GM18951 (cell line): ENCODE results near the gene MVK.

ENCODE experiments used
- POLR2A ChIP-seq: IDR thresholded peaks from 4 replicates; pipeline ENCODE4 v1.6.1; 2011; ENCODE audit warnings: mild to moderate bottlenecking; ENCODE audit not compliant: insufficient read length, insufficient read depth; ENCODE audit errors: extremely low read depth
- in situ Hi-C: fragments of 300-500 bp; cut with MboI; formaldehyde crosslinking; loops from one replicate; pipeline ENCODE4 v1.12.0; 2022; ENCODE audit warnings: low sequenced_read_pairs, mixed read lengths, inconsistent platforms; ENCODE audit not compliant: unreplicated experiment

The MVK gene

DNA sequence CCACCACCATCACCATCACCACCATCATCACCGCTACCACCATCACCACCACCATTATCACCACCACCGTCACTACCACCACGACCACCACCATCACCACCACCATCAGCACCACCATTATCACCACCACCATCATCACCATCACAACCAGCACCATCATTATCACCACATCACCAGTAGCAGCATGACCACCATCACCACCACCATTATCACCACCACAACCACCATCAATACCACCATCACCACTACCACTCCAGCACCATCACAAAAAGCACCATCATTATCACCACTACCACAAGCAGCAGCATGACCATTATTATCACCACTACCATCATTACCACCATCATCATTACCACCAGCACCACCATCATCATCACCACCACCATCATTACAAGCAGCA is 62.1 kb downstream of the MVK start:
- TF ChIP-seq POLR2A = no peak
- in situ Hi-C loops = no loop called here

DNA sequence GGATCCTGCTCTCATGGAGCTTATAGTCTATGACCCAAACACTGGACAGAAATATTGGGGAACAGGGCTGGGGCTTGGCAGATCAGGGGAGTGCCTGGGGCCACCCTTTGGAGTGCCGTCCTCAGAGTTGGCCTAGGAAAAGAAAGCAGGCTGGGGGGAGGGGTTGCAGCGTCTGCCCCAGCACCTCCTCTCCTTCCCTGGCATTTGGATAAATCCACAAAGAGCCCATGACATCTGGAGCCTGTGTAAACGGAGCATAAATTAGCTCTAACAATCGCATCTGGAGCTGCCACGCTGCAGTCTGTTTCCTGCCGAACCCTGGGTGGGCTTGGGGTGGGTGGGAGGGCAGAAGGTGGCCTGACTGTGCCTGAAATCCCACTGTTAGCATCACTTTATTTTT is 63.8 kb downstream of the MVK start:
- TF ChIP-seq POLR2A = no peak
- in situ Hi-C loops = no loop called here

DNA sequence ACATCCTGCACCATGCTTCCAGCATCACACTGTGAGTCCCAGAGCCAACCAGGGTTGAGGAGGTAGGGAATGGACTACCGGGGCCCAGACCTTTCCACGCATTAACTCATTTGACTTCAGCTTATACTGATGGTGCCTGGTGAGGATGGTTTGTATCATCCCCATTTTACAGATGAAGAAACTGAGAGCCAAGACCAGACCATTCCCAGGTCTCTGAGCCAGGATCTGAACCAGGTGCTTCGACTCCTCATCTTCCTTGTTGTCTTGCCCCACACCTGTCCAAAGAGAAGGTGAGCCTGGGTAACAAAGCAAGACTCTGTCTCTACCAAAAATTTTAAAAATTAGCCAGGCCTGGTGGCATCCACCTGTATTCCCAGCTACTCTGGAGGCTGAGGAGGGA is 64.4 kb downstream of the MVK start:
- TF ChIP-seq POLR2A = no peak
- in situ Hi-C loops = no loop called here

GRCh38 chr12:109638735-109639134 is 65.1 kb downstream of the MVK start:
- in situ Hi-C loops = no loop called here
- no peak for TF ChIP-seq POLR2A

DNA sequence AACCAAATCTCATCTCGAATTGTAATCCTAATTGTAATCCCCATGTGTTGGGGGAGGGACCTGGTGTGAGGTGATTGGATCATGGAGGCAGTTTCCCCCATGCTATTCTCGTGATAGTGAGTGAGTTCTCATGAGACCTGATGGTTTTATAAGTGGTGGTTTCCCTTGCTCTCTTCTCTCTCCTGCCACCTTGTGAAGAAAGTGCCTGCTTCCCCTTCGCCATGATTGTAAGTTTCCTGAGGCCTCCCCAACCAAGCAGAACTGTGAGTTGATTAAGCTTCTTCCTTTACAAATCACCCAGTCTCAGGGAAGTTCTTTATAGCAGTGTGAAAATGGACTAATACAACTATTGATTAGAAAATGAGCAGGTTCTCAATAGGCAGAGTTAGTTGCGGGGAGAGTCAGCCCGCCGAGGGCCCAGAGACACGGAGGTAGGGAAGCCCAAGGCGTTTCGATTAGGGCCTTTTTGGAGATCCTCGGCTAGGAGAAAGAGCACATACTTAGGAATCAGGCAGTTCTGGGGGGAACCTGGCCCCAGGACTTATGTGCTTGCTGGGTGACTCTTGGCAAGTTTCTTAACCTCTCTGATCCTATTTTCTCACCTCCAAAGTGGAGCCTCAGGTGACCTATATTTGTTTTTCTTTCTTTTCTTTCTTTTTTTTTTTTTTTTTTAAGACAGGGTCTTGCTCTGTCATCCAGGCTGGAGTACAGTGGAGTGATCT is 65.7 kb downstream of the MVK start:
- in situ Hi-C loops = no loop called here
- TF ChIP-seq POLR2A = no peak

DNA sequence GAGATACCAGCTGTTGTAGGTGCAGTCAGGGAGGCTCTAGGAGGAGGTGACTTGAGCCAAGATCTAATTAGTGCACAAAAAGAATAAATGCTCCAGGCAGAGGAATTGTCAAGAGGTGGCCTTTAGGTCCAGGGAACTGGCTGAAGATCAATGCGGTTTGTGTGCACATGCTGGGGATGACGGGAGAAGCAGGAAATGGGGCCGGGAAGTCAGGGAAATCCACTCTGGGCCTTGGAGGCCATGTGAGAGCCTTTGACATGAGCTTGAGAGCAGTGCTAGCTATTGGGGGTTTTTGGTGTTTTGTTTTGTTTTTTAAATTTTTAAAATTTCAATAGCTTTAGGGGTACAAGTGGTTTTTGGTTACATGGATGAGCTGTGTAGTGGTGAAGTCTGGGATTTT is 67.4 kb downstream of the MVK start:
- no peak for TF ChIP-seq POLR2A
- in situ Hi-C loops = no loop called here

- in situ Hi-C loops = no loop called here
- no peak for TF ChIP-seq POLR2A
Measured at GRCh38 chr12:109641422-109641821, 67.8 kb downstream of the MVK start.

DNA sequence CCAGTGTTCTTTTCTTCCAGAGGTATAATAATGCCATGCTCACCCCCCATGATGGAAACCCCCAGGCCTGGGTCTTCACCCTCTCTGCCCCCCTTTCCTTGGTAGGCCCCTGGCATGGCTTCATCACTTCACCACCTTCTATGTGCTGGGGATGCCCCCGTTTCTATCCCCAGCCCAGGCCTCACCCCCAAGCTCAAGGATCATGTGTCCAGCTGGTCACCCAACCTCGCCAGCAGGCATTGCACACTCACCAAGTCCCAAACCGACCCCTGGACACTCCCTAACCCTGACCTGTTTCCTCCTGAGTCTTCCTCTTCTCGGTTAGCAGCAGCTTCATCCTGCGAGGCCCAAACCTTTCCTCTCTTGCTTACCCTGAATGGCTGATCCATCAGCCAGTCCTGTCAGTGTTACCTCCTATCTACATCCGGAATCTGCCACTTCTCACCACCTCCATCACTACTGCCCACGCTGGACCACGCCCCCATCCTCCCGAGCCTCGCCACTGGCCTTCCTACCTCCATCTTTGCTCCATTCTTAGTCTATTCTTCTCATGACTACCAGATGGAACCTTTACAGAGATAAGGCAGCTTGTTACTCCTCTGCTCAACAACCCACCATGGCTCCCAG is 69.0 kb downstream of the MVK start:
- no peak for TF ChIP-seq POLR2A
- in situ Hi-C loops = no loop called here

DNA sequence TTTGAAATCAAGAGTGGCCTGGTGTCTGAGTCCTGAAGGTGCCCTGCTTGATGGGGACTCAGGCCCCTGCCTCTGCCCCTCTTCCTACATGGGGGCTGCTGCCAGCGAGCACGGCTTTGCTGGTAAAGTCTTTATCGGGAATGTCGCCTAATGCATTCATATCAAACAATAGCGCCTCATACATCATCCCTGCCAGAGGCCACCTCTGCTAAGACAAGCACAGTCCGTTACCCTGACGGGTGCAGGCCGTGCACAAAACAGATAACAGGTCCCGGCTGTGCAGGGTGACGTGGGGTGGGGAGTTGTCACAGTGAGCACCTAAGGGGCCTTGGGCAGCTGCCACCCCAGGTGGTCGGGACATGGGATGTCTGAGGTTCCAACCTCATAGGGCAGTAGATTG is 71.6 kb downstream of the MVK start:
- no peak for TF ChIP-seq POLR2A
- in situ Hi-C loops = no loop called here

GRCh38 chr12:109645708-109646107 is 72.1 kb downstream of the MVK start:
- no peak for TF ChIP-seq POLR2A
- in situ Hi-C loops = no loop called here
